Suppressor macrophage (primary cell): ENCODE results near the gene SLIT3.

Experiments
- DNase-seq, 4 experiments: peaks; one replicate each; pipeline ENCODE4 v3.0.0-alpha.2; 2020 to 2022

SLIT3 gene

DNA sequence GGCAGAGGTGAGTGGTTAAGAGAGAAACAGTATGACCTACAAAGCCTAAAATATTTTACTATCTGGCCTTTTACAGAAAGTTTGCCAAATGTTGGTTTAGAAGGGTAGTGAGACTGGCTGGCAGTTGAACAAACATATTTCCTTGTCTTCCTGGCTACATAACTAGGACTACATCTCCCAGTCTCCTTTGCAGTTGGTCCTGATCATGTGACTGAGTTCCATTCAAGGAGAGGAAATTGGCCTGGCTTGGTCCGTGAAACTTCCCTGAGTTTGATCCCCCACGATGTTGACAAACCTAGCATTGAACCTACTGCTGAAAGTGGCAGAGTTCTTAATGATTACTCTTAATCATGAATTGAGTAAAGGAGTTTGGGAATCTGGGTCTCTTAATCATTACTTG is 280.8 kb downstream of the SLIT3 start:
- DNase-seq = peak in 2 of 4 experiments; percentile 1 to 4

DNA sequence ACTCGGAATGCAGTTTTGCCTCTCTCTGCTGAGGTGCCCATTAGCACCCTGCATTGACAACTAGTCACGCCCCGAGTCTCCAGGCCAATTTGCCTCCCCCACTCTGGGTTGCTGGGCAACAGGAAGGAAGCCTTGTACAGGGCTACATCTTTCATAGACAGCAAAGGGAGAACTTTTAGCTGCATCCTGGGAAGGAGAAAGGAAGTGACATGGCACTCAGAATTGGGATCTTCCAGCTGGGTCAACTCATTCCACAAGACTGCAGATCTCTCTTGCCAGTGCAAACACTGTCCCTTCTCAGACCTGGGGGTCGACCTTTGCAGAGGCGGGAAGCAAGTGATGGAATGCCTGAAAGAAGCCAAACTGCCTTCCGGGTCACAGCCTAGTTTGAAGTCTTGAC is 282.0 kb downstream of the SLIT3 start:
- DNase-seq = no peak

DNA sequence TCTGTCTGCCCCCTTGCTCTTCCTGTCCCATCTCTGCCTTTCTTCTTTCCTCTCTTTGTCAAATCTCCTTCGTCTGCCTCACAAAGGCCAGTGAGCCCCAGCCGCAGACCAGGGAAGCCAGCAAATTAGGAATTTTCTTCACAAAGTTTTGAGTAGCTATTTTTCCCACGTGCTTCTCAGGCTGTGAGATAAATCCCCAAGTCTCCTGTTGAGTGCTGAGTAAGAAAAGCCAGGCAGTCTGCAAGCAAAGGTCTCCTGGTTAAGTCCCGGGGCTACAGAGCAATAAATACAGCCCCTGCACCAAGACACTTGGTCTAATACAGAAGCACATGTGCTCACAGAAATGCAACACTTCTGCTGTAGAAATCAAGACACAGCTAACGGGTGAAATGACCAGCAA is 284.9 kb downstream of the SLIT3 start:
- no peak for DNase-seq

DNA sequence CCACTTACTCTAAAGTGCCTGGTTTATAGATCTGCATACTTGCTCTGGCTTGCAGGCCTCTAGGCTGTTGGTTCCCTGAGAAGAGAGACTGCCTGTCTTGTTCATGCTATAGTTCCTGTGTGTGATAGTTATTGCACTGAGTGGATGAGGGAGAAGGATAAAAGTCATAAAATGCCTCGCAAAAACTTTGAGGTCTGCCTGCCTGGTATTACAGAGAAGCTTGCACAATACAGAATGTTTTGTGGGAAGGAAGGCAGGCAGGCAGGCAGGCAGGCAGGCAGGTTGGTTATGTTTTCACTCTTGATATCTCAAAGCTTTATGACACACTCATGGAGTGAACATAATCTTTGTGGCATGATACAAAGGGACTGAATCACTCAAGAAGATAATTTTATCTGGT is 287.1 kb downstream of the SLIT3 start:
- DNase-seq = no peak

DNA sequence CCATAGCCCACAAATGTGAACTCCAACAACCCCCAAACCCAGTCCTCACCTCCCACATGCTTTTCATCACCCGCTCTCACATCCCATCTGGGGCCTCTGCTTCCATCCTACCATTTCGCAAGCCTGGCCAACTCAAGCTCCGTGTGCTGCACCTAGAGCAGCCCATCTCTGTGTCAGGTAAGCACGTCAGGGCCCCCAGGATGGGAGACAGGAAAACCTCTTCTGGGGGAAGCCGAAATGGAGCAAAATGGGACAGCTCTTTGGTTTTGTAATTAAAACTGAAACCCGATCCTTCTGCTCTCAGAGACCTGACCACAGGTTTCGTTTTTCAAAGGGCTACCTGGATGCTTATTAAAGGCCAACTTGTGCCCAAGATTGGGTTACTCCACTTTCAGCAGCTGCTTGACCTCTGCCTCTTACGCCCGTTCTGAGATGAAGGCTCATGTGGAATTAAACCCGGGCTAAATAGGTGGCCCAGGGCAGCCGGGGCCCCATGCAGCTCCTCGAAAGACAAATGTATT is 287.7 kb downstream of the SLIT3 start:
- DNase-seq = no peak

DNA sequence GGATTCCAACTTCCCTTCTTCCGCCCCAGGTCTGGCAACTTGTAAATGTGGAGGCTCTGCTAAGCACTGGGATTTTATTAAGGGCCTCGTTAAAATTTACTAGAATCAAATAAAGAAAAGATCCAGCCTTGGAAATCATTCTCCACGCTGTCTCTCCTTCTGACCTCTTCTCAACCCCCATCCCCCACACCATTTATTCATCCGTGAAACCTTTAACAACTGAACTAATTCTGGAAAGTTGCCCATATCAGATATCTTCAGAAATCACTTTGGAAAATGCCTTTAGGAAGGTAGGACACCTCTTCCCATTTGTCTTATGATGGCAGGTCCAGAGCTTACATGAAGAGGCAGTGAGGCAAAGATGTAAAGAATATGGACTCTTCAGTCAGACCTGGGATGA is 288.5 kb downstream of the SLIT3 start:
- no peak for DNase-seq

DNA sequence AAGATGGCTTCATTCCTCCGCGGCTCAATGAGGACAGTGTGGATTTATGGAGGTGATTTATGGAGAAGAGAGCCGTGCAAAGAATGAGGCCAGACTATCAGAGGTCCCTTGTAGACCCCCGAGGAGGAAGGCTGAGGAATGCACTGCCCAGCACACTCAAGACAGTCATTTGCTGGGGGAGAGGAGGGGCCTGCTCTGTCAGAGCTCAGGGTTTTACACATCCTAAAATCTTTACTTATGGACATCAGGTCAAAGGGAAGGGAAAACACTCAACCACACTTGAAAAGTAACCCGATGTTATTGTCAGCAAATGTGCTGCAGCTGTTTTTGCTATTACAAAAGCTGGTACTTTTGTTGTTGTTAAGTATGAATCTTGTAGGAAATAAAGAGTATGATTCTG is 289.5 kb downstream of the SLIT3 start:
- DNase-seq = no peak

DNA sequence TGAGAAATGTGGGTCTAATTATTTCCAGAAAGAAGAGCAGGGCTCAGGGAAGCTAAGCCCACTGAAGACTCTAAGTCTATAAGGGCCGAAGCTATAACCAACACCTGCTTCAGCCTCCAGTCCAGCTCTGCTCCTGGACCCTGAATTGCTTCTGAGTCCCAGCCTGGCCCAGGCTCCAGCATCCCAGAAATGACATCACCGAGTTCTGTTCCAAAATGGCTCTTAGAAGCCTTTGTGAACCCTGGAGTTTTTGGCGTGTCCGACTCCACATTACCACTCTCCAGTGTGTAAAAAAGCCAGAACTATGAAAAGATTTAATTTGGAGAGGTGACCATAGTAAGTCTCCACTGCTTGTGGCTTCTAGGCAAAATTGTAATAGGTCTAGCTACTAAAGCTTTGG is 289.9 kb downstream of the SLIT3 start:
- no peak for DNase-seq

DNA sequence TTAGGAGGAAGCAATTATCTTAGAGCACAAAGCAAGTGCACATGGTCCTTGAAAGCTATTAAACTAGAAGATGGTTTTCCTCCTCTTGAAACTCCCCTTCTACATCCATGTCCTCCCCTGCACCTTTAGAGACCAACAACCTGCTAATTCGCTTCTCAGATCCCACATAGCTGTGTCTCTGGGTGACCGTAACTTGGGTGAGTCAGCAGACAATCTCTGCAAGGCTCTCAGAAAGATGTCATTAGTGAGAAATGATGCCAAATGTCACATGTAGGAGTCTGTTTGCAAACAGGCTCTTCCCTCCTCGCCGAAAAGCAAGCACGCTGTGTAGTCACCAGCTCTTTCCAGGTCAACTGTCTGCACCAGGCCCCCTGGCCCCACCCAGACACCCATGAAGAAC is 291.8 kb downstream of the SLIT3 start:
- no peak for DNase-seq

DNA sequence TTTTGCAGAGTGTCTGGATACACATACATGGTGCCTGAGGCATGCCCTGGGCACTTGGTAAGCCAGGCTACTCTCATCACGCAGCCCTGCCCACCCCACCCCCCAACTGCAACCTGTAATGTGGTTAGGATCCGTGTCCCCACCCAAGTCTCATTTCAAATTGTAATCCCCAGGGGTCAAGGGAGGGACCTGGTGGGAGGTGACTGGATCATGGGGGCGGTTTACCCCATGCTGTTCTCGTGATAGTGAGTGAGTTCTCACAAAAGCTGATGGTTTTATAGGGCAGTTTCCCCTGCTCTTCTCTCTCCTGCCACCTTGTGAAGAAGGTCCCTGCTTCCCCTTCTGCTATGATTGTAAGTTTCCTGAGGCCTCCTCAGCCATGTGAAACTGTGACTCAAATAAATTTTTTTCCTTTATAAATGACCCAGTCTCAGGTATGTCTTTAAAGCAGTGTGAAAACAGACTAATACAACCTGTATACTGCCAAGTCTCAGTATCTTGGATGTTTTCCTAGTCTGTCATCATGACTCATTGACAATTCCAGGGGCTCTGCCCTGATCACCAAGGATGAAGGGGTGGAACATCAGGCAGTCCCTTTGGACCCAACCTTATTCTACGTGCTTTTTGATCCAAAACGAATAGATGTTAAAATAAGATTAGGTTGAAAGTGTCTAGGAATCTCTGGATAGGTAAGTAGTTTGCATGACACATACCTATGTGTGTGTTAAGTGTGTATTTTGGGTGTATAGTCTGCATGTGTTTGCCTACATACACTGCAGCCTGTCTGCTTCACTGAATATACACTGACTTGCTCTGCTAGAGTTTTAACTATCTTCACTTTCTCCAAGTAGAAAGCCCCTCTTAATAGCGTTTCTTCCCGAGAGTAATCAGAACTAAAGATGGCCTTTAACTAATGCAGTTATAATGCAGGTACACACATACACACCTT is 293.8 kb downstream of the SLIT3 start:
- no peak for DNase-seq

DNA sequence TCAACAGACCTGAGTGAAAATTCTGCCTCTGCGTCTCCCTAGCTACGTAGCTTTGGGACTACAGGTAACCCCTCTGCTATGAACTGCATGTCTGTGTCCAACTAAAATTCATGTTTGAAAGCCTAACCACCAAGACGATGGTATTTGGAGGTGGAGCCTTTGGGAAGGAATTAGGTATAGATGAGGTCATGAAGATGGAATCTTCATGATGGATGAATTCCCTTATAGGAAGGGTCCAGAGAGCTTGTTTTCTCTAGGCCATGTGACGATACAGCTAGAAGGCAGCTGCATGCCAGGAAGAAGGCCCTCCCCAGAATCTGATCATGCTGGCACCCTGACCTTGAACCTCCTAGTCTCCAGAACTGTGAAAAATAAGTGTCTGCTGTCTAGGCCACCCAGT is 296.4 kb downstream of the SLIT3 start:
- DNase-seq = no peak

DNA sequence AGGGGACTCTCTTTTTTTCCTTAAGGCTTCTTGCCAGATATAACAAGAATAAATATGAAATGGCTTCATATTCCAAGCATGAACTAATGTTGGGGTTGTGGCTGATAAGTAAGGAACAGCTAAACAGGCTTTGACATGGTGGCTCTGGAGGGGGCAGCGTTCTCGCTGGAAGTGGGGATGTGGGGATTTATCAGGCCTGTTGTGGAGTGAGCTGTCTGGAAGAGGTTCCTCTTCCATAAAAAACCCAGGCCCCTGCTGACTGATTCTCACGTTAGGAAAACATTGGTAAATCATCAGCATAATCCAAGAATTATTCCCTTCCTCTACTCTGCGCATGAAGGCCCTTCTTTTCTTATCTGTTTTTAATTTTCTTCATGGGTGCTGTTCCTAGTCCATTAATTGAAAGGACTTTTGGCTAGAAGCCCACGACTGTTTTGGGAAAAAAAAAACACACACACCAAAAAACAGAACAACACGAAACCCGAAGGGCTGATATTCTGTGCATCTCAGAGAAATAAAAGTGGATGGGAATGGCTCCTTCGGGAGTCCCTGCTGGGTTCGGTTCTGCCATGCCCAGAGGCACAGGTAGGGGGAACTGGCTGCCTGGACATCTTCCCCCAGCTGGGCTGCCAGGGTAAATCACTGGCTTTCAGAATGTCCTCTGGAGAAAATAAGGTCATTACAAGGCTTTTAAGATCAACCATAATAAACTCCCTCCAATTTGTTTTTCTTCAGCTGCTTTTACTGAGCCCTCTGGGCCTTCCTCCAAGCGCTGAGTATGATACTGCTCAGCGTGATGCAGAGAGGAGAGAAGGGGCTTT is 297.0 kb downstream of the SLIT3 start:
- no peak for DNase-seq

DNA sequence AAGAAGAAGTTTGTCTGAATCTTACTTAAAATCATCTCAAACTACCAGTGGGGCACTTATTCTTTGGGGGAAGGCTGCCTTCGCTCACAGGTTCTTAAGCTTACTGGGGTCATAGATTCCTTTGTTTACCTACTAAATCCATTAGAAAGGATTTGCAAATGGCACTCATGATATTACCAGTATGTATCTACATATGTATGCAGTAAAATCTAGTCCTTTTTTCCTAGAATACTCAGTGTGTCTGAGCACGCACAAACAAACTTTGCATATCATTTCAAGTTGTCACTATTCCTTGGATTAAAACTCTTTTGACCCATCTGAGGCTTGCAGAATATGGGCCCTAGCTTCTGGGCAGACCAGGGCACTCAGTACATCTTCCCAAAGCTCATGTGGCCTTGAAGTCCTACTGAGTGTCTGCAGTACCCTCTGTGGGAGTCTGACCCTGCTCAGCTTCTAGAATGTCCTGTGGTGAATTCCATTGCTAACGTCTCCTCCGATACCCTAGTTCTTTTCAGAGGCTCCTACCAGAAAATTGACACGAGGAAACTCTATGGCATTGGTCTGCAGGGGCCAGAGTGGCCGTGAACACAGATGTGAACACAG is 297.9 kb downstream of the SLIT3 start:
- DNase-seq = no peak

DNA sequence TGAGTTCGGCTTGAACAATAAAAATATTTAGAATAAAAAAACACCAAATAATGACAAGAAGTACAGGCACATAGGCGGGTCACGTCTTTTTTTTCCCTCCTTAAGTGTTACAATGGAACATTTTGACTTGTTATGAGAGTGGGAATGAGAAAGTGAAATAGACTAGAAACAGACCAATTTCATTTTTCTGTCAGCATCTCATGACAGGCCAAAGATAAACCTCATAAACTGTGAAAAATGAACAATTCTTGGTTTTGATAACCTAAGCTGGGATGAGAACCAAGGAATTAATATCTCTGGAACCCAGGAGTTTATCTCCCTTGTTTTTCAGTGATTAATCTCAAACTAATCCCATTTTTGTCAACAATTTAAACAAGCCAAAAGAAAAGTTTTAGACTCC is 299.5 kb downstream of the SLIT3 start:
- DNase-seq = no peak

DNA sequence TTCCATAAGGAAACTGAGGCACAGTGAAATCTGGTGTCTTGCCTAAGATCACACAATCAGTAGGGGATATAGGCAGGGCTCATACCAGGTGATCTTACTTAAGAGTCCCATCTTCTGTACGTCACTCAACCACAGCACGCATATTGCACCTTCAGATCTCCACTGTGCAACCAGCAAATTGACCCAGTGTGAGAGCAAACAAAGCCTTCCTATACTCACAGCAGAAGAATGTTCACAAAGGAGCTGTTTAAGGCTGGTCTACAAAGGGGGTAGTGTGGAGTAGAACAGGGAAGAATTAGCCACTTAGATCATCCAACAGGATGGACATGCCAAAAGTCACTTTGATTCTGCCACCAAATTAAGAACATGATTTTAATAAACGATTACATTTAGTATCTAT is 305.9 kb downstream of the SLIT3 start:
- no peak for DNase-seq

DNA sequence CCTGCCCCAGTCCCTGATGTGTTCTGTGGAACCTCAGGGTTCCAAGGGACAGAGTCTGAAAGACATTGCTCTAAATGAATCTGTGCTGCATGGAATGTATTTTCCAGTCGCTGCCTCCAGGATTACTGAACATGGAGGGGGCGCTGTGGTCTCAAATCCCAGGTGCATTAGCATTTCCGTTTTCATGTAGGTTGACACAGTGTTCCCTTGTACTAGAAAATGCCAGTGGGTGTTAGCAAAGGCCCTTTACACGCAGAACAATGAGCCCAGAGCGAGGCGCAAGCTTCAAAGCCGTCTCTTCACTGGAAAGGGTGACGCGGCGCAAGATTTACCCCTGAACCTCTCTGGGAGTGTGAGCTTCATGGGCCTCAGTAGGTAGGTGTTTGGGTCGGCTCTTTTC is 308.3 kb downstream of the SLIT3 start:
- no peak for DNase-seq

DNA sequence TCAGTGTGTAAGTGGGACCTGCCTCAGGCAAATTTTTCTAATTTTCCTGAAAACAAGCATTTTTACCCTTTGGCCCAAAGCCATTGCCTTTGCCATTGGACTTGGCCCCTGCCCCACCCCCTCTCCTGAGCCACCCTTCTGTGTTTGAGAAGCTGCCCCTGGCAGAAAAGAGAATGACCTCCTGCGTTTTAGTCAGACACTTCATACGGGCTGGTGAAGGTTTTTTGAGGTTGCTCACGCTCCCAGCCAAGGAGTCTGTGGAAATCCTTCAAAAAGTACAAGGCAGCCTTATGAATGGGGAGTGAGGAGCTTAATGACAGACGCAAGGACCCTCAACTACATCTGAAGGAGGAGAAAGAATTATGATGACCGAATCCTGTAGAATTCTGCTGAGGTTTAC is 308.9 kb downstream of the SLIT3 start:
- no peak for DNase-seq

DNA sequence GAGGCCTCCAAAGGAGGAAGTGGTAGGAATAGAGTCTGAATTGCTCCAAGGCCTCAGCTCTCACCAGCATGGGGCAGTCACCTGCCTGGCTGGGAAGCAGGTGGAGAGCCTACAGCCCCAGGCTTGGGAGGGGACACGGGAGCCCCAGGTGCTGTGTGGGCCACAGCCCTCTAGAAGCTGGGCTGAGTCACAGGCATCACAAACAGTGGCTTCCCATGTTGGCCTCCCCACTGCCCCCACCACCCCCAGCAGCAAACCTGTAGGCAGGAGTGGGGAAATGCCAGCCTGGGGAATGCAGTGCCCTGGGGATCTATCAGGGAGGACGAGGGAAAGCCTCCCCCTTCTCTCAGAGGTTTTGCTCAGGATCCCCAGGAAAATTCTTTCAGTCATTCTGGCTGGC is 309.6 kb downstream of the SLIT3 start:
- DNase-seq = no peak

DNA sequence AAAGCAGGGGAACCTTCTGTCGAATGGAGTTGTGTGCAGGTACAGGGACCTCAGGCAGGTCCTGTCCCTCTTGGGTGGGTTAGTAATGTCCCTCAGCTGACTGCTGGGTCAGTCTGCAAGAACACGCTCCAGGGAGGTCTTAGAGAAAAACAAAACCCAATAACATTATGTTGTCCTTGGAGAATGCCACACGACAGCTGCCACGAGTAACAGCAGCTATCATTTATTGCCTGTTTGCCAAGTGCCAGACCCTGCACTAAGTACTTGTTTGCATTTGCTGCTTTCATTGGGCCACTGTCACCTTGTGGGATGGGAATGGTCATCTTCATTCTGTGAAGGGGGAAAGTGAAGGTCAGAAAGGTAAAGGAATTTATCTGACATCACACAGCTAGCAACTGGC is 310.3 kb downstream of the SLIT3 start:
- no peak for DNase-seq

DNA sequence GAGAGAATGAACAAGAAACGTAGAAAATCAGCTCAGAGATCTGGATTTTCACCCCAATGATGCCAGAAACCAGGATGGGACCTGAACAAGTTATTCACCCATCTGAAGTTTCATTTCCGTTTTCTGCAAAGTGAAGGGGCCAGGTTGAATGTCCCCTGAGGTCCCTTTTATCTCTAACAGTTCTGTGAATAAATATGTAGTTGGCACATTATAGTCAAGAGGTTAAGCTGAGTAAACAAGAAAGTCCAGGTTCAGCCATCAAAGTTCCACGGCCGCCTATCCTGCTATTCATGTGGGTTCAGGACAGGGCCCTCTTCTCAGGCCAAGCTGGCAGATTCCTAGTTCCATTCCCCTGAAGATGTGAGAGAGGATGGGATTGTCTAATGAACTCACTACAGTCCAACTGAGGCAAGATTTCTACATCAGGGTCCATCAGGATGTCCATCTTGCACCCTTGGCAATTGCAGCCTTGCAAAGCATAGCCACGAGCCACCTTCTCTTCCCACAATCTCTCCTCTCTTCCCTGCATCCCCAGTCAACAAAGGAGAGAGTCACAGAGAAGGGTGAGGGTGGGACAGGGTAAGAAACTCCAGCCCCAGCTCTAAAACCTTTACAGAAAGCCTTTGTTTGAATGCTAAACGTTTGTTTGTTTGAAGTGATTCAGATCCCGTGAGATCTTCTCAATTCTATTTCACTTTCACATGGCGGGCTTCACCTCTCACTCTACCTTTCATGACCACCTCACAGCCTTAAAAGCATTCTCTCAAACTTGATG is 311.0 kb downstream of the SLIT3 start:
- DNase-seq = no peak

DNA sequence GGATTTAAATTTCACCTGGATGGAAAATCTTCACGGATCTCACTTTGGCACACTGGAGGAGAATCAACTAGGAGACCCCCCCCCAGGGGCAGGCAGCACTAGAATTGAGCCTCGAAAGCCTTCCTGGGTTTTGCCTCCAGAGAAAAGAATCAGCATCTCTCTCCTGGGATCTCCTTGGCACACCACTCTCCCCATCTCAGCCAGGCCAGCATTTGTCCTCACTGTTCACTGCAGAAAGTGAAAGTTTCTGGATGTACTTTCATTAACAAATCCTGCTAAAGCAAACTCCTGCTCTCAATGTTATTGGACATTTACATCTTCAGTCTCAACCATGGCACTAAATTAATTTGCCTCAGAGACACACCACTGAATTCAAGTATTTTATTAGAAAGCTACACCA is 312.2 kb downstream of the SLIT3 start:
- DNase-seq = no peak

DNA sequence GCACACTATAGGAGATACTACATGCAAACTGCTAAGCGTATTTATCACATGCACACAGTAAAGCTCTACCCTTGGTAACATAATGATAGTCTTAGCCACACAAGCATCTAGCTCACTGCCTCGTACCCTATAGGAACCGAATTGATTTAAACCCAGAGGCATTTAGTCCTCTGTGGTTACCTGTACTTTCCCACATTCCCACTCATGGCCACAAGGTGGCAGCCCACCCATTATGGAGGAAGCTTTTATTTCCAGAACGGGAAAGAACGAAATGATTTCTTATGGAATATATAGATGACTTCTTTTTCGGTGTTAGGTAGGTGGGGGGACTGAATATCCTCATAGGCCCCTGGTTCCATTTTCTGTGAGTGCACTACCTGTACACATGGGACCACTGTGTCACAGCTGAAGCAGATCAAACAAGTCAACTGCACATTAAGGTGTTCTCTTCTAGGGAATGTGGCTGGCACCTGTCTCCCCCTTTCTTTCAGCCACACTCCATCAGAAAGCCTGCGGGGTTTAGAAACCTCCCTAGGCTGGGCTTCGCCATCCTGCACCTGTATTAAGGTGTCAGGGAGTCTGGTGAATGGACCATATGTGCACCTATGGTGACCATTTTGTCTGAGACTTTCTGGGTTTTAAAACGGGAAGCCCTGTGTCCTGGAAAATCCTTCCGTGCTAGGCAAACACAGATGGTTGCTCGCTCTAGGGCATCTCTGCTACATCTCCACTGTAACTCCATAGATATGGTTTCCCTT is 313.2 kb downstream of the SLIT3 start:
- peak; percentile 66 to 83 (median 77) for DNase-seq
